GM19452 (cell line): ENCODE measurements around the gene NOP9.
A peak's percentile ranks its signal among the peaks of the same experiment; 100 is the strongest.

ENCODE experiments used
- ATAC-seq: cut with Tn5 transposase; IDR thresholded peaks from one replicate; pipeline ENCODE4 v1.9.1; 2021; ENCODE audit not compliant: unreplicated experiment

NOP9 gene

DNA sequence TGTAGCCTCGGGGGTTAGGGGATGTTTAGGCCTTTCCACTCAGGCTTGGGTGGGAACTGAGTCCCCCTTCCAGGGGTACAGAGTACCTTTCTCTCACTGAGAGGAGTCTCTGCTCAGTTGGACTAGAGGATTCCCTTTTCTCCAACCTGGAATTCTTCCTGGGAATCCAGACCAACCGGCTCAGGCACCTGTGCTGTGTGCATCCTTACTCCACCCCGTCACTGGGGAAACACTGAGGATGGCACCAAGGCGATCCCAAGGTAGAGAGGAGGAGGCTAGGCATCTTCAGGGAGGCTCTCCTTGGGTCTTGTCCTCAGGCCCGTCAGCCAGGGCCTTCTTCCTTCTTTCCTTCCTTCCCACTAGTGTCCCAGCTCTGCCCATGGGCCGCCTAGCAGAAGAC, 35.8 kb upstream of the NOP9 start:
- no peak for ATAC-seq

DNA sequence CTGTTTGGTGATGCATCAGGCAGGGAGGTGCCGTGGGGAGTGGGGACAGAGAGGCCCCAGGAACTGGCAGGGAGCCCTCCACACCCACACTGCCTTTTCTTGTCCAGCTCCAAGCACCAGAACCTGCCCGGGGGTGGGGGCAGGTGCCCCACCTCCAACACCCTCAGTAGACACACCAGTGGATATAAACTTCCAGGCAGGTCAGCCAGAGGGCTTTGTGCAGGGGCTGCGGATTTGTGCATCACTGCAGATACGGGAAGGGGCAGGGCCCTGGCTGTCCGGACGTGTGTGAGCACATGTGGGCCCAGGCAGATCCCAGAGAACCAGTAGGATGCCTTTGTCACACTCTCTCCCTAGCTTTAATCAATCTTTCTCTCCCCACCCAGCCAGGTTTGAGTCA, 35.4 kb upstream of the NOP9 start:
- ATAC-seq: no peak

DNA sequence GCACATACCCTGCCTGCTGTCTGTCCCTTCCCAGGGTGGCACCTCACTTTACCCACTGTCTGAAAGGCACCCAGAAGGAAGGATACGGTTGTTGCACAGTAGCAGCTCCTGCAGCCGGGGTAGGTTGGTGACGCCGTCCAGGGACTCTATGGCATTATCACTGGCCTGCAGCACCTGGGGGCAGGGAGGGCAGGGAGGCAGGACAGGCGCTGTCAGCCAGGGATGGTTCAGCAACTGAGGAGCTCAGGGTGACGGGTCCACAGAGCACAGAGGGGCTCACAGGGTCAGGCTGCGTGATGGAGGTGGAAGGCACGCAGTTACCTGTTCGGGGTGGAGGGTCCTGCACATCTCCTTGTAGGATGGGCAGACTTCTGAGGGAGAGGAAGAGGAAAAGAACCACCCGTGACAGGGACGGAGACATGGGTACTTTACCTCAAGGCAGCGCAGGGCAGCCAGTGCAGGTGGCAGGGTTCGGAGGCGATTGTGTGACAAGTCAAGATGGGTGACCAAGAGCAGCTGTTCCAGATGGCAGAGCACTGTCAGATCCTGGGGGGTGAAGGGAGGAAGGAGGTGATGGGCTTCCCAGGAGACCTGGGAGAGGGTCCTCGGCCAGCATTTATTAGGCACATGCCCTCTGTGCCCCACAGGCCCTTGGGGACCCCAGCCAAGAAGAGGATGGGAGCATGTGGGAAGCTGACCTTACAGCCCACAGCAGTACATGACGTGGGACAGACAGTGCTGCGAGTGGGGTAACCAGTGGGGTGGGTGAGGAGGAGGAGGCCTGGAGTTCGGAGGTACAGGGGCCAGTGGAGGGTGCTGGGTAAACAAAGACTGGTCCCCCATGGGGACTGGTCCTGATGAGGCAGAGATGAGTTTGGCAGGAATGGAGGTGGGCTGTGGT, 33.1 kb upstream of the NOP9 start:
- no peak for ATAC-seq

DNA sequence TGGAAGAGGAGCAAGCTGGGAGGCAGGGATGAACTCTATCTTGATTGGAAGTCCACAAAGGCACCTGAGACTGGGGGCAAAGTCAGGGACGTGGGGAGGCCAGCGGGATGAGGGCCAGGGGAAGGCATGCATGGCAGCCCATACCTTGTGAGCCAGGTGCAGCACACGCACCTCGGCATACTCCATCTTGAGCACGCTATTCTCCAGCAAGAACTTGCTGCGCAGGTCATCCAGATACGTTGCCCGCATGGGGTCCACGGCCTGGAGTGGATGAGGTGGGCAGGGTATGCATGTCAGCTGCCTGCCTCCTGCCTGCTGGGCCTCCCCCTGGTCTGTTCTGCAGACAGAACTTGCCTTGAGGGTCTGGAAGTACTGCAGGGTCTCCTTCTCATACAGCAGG, 32.1 kb upstream of the NOP9 start:
- no peak for ATAC-seq

DNA sequence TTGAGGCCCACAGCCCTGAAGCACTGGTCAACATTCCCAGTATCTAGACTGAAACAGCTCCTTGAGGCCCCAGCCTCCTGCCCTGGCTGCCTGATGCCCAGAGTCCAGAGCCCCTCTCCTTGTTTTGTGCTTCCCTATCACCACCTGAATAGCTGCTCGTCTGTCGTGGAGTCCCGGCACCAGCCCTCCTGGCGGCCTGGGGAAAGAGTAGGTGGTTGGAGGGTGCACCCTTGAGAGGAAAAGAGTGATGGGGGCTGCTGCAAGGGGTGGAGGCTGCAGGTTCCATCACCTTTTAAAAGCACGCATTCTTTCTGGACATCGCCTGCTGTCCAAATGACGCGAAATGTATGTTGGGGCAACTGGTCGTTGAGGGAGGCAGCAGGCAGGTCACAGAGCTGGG, 31.4 kb upstream of the NOP9 start:
- ATAC-seq: no peak

DNA sequence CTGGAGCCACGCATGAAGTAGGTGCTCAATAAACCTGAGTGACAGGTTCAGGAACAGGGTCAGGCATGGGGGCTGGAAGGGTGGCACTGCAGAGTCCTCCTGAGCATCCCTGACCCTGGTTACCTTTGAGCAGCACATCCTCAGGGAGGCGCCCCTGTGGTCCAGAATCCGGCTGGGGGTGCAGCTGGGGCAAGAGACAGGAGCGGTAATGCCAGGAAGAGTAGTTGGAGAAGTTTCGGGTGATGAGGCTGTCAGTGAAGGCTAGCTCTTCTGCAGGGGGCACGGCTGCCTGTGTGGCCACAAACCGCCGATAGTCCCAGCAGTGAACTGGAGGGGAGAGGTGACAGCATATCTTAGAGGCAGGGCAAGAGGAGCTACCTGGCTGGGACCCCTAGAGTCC, 30.3 kb upstream of the NOP9 start:
- ATAC-seq: no peak

DNA sequence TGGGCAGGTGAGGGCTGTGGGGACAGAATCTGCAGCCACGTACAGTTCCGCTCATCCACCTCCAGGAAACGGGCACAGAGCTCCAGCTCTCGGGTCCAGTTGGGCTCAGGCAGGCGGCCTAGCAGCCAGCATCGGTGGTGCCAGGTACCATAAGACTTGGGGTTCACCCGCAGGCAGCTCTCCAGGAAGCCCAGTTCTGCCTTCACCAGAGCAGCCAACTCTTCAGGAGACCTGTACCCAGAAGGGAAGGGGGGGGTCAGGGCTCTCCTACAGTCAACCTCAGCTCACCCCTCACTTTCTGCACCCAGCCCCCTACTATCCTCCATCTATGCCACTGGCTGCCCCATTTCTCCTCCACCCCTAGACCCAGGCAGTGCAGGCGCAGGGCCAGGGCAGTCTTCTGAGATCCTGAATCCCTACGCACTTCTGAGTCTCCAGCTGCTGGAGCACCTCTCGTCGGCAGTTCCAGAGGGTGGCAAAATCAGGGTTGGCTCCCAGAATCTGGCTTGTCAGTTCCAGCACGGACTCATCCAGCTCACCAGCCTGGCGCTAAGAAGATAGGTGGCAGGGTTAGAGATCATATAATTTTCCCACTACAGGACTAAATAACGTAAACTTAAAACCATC, 29.6 kb upstream of the NOP9 start:
- no peak for ATAC-seq

DNA sequence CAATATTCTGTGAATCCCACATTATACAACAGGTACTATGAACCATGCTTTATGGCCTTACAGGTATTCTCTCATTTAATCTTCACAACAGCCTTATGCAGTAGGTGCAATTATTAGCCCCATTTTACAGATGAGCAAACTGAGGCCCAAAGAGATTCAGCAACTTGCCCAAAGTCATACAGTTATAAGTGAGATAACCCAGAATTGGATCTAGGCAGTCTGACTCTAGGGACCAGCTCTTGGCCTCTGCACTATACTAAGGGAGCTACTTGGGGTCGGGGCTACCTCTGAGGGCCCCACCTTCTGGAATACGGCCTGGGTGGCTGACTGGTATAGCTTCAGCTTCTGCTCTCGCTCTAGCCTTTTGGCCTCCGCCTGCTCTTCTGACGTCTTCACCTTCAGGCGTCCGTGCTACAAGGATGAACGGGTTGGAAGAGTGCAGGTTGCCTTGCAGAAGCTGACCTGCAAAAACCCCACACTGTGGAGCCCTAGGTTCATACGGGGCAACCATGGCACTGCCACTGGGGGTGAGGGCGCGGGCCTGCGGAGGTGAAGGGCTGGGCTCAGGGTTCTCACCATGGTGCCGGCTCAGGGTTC, 29.0 kb upstream of the NOP9 start:
- ATAC-seq: no peak

DNA sequence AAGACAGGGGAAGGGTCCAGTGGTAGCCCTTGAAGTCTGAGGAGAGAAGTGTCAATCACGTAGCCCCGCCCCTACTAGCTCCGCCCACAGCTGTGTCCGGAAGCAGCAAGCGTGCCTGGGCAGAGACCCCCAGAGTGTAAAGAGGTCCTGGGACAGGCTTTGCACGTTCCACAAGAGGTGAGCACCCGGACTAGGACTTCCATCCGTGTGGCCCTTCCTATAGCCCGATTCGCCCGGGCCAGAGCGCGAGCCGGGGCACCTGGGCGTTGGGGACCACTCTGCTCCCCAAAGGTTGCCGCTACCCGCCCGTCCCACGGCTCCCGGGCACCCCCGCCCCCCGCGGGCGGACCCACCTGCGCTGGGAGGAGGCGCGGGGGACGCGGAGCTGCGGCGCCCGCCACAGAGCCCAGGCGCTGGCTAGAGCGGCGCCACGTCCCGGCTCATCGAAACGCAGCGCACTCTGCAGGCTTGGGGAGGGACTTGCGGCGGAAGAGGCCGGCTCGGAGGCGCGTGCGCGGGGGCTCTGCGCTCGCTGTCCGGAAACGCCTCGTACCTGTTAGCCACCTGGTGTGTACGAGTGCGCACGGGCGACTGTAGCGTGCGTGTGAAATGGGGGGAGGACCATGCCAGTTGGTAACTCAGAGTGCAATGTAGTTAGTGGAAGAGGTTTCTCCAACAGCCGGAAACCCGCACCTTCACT, 28.4 kb upstream of the NOP9 start, which contains the start of gene RABGGTA:
TSS of gene RABGGTA (minus strand) at position 464 of the 700 bp plus-strand sequence. CDS start 482 bp downstream, outside the sequence.
- peak; percentile 85 for ATAC-seq

DNA sequence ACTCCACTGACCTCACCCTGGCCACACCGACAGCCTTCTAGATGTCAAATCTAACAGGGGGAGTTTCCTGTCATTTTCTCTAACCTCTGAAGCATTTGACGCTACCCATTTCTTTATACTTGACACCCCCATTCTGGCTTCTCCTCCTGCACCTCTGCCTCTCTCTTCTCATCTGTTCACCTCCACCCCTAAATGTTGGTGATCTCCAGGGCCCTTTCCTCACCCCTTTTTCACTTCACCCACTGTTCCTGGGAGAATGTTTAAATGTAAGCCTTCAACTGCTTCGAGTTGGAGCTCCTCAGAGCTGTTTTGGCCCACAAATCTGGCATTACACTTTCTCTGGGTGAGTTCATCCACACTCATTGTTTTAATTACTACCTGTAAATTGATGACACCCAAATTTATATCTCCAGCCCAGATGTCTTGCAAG, 27.8 kb upstream of the NOP9 start:
- no peak for ATAC-seq

DNA sequence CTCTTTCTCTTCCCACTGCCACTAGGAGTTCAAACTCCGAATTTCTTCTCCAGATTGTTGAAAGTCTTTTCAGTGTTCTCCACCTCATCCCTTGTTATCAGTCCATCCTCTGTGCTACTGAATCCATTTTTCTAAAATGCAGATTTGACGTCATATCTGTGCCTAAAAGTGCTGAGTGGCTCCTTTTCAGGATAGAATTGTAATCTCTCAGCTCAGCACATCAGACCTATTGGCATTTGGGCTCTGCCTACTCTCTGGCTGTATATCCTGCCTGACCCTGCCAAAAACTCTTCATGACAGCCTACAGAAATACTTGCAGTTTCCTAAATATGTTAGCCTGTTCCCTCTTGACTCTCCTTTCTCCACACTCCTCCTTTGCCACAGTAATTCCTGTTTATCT, 27.2 kb upstream of the NOP9 start:
- ATAC-seq: no peak

DNA sequence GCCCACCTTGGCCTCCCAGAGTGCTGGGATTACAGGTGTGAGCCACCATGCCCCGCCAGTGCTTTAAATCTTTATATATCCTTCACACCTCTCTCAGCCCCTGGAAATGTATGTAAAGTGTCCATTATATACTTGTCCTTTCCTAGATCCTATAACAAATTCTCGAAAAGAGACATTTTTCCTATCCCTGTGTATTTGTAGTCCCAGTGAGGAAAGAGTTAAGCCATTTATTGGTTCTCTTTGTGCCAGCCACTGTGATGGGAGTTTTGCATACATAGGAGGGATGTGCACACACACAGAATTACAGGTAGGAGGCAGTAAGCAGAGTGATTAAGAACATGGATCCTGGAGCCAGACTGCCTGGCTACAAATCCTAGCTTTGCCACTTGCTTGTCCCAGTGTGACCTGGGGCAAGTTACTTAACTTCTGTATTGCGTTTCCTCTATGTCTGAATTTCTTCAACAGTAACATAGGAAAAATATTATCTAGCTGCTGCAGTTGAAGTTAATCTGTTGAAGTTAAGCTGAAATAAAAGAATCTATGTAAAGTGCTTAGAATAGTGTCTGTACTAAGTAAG, 26.1 kb upstream of the NOP9 start:
- no peak for ATAC-seq

DNA sequence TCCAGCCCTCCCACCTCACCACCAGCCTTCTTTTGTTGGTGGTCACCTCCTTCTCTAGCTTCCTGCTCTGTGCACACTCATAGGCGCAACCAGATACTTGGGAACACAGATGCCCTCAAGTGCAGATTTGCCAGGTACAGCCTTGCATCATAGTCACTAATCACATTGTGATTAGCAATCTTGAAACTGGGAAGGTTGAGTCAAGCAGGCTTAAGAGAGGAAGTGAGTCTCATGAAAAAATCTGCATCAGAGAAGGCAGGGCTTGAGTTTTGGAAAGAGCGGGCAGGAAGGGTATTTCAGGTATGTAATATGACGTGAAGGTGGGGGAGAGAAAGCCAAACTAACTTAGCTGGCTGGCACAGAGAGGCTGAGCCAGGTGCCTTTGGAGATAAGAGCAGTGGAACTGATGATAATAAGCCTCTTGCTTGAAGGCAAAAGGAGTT, 25.5 kb upstream of the NOP9 start:
- ATAC-seq: peak; percentile 41

DNA sequence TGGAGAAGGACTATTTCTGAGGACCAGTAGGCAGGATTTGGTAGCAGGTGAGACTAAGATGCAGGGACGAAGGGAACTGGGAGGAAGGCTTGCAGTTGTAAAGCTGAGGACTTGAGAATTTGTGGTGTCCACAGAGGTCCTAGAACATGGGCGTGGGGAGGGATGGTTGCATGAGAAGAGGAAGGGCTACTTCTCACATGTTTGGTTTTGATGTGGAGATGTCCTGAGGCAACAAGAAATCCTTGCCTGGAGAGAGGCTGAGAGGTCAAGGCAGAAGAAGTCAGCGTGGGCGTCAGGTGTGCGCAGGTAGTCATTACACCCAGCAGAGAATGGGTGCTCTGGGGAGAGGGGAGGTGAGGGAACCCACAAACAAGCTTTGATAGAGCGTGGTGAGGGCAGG, 22.6 kb upstream of the NOP9 start:
- no peak for ATAC-seq

DNA sequence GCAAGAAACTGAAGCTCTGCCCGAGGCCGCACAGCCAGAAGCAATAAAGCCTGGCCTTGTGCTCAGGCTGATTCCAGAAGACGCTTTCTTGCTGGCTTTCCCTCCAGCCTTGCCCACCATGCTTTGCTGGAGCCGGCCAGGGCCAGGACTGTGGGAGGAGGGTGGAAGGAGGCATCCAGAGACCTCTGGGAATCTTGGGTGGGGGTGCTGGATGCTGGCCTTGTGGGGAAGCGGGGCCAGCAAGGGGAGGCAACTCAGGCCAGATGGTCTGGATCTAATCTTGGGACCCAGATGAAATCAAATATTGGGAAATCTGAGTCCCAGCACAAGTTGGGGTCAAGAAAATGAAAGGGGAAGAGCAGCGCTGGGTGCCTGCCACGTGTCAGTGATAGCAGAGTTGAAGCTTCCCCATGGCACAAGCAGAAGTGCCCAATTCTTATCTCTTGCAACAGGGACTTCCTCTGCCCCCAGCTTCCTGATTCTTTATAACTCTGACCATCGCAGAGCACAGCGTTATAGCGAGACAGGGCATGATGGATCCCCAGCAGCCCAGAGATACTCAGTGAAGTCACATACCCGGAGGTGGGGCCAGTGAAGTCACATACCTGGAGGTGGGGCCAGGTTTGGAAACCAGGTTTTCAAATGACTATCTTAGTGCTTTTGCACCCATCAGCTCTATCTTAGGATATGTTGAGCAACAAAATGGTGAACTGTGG, 21.9 kb upstream of the NOP9 start:
- no peak for ATAC-seq

DNA sequence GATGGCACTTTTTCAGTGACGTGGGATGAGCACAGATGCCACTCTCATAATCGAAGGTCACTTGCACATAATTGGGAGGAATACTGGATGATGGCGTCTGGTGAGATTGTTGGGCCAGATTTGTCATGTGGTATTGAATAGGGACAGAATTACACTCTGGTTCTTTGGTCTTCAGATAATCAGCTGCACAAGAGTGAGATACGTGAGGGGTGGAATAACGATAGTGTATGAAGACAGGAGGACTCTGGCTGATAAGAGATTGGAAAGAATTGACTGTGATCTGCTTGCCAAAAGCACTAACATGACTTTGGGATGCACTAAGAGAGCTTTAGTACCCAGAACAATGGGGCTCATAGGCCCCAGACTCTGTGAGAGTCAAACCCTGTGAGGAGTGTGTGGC, 21.2 kb upstream of the NOP9 start:
- ATAC-seq: no peak

DNA sequence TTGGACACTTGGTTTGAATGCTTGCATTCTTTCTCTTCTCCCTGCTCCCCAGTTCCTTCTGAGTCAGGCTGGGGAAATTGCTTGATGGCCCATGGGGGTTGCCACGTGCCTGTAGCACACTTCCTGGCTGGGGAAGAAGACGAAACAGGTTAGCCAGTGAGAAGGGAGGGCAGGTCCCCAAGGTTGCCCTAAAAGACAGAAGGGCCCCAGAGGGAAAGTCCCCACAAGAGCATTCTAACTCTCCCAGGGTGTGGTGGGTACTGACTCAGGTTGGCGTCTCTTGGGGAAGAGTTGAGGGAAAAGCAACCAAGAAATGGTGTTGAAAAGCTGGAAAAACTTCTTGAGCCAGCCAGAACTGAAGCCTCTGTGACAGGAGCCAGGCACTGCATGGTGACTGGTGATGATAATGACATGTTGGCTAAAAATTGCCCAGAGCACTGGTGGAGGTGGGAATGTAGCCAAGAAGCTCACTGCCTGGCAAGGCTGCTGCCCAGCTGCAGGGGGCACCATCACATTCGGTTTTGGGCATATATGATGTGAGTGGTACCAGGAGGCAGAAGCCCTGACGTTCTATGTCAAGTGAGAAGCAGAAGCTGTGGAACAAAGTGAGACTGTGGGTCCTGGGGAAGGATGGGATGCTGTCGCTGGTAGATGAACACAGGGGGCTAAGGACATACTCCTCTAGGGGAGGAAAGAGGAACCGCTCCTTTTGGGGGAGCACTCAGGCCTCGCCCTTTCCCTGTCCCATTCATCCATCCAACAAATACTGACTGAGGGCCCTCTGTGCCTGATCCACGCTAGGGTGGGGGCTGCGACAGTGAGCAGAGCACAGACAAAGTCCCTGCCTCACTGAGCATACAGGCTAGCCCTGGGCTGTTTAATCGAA, 20.1 kb upstream of the NOP9 start:
- peak; percentile 57 for ATAC-seq

DNA sequence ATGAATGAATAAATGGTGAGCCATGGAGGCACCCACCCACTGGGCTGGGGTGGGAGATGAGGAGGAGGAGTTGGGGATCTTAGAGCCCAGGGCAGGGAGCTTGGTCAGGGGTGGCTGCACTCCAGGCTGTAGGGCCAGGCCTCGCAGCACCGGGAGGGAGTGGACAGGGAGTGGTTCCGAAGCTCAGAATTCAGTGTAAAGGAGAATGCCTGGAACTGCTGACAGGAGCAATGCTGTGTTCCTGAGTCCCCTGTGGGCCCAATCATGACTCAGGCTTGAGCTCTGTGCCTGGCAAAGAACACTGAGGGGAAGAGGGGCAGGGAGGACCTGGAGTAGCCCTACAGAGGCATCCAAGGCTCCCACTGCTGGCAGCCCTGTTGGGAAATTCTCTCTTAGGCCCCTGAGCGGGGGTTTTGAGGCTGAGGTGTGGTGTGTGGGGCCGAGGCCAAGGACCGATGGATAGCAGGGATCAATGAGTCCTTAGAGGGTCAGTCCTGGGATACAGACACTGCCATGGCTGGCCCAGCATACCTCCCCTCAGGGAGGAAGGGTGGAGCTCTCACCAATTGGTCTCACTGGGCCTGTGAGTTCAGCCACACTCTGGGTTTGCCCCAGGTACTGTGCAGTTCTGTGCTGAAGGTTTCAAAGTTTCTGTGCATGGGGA, 18.7 kb upstream of the NOP9 start:
- no peak for ATAC-seq

DNA sequence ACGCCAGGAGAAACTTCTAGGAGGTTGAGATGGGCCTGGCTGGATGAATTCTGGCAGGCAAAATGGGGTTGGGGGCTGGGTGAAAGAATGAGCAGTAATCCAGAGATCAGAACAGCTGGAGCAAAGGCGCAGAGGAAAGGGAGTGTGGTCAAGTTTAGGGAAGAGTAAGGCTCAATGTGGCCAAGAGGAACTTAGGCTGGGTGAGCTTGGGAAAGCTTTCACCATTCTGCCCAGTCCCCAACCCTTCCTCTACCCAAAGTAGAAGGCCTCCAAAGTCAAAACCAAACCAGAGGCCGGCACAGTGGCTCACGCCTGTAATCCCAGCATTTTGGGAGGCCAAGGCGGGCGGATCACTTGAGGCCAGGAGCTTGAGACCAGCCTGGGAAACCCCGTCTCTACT, 18.0 kb upstream of the NOP9 start:
- ATAC-seq: no peak
